SK-N-MC (cell line): ENCODE results near the gene ACOT6.
"Not testable (repeated sequence)": the region's sequence is repeated elsewhere in the genome, so short reads cannot be mapped to it uniquely, and the experiment has no call there.

Experiments
- DNase-seq: peaks from one replicate; pipeline ENCODE4 v3.0.0-alpha.2; 2011; ENCODE audit warnings: low read depth, low spot score
- H3K27ac ChIP-seq: fragments of 200-600 bp; sonication (generic); 2 replicates; pipeline ENCODE4 v1.5.1; 2016; ENCODE audit warnings: mixed run types
- H3K36me3 ChIP-seq: fragments of 200-600 bp; sonication (generic); 2 replicates; pipeline ENCODE4 v1.6.1; 2017; ENCODE audit warnings: antibody characterized with exemption, low read length, mixed read lengths; ENCODE audit not compliant: insufficient read depth
- H3K4me3 ChIP-seq: fragments of 200-600 bp; sonication (generic); 2 replicates; pipeline ENCODE4 v1.5.1; 2016
- H3K9ac ChIP-seq: fragments of 200-600 bp; sonication (generic); 2 replicates; pipeline ENCODE4 v1.8.0; 2017; ENCODE audit warnings: mixed run types, mixed read lengths; ENCODE audit not compliant: insufficient read length
- H3K9me3 ChIP-seq: fragments of 200-600 bp; sonication (generic); 2 replicates; pipeline ENCODE4 v1.6.1; 2017; ENCODE audit warnings: low read depth, mild to moderate bottlenecking, antibody characterized with exemption, low read length, moderate library complexity, mixed read lengths
- EZH2 ChIP-seq: fragments of 200-600 bp; sonication (generic); IDR thresholded peaks from one replicate; pipeline ENCODE4 v1.6.1; 2017; ENCODE audit warnings: antibody characterized with exemption
- FOXP2 ChIP-seq: optimal IDR thresholded peaks from 2 replicates; pipeline ENCODE3; 2011; ENCODE audit warnings: mild to moderate bottlenecking, moderate library complexity; ENCODE audit not compliant: insufficient read depth; ENCODE audit errors: extremely low read length, control extremely low read depth
- POLR2AphosphoS5 ChIP-seq: IDR thresholded peaks from 2 replicates; pipeline ENCODE4 v1.6.1; 2012; ENCODE audit warnings: mild to moderate bottlenecking, low read depth, low read length, borderline replicate concordance

Gene ACOT6

GRCh38 chr14:73576391-73576790 lies 35.9 kb upstream of the ACOT6 start:
- Histone ChIP-seq H3K4me3 (no peak overlapping the region), H3K9me3 (no peaks in the 10 kb centered on the region), H3K27ac (no peak overlapping the region), H3K9ac (no peak overlapping the region), H3K36me3 (peaks cover 4% of the 10 kb centered on the region; the same call in 1 of the 2 replicates)
- no peak for DNase-seq
- TF ChIP-seq EZH2 (no peak), POLR2AphosphoS5 (no peak), FOXP2 (no peak)

DNA sequence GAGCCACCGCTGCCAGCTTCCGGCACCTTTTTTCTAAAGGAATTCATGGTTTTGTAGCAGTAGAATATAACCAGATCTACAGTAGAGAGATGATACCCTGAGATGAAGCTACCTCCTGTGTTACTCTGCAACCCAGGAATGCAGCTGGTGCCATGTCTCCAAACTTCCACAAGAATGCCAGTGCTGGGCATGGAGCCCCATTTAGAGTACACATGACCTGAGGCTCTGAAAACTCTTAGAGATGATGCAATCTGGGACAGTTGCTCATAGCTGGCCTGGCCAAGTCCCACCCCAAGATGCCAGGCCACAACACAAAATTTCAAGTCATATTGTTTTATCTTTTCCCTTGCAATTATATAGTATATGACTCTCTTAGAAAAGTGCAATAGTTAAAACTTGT lies 35.1 kb upstream of the ACOT6 start:
- not testable (repeated sequence) for H3K9me3 ChIP-seq, H3K36me3 ChIP-seq, DNase-seq, H3K4me3 ChIP-seq, H3K9ac ChIP-seq, H3K27ac ChIP-seq

DNA sequence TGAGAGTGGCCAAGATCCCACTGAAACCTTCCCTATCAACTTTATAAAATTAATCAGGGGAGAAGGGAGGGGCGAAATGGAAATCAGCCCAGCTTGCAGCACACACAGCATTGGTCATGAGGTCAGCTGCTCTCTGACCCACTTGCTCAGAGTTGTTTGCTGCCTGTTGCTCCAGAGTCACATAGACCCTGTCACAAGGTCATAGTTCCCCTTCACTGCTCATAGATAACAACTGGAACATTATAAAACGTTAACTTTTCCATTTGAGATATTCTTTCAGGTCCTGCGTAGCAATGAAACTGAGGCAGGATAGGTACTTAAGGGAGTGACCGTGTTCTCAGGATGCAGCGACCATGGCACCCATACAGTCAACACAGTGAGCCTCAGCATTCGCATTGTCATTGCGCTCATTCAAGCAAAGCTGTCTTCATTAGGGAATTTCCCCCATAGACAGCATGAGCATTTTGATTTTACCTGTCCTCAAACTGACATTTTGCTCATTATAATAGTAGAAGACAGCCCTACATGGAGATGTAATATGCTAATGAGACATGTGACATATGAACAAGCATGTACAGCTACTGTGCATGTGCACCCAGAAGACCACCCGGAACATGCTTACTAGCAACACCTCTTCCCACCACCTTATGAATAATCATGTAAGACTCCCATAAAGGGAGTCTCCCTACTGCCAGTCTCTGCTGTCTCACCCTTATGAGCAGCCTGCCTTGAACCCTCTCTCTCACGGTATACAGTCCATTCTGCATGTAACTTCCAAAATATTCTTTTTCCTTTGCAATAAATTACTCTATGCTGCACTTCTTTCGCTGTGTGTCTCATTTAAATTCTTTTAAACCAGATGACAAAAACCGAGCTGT lies 30.0 kb upstream of the ACOT6 start:
- H3K27ac ChIP-seq, H3K4me3 ChIP-seq, H3K9me3 ChIP-seq, H3K9ac ChIP-seq, H3K36me3 ChIP-seq, DNase-seq: not testable (repeated sequence)

- no peak overlapping the region for H3K27ac ChIP-seq
- TF ChIP-seq EZH2 (no peak), FOXP2 (no peak), POLR2AphosphoS5 (no peak)
- no peaks in the 10 kb centered on the region for H3K9me3 ChIP-seq
- no peaks in the 10 kb centered on the region for H3K36me3 ChIP-seq
- no peak overlapping the region for H3K4me3 ChIP-seq
- H3K9ac ChIP-seq = no peak overlapping the region
- no peak for DNase-seq
Measured at GRCh38 chr14:73588695-73589094, 23.6 kb upstream of the ACOT6 start.

- Histone ChIP-seq H3K9ac (no peak overlapping the region), H3K36me3 (no peaks in the 10 kb centered on the region), H3K4me3 (no peak overlapping the region), H3K27ac (no peak overlapping the region), H3K9me3 (no peaks in the 10 kb centered on the region)
- TF ChIP-seq FOXP2 (no peak), POLR2AphosphoS5 (no peak), EZH2 (no peak)
- no peak for DNase-seq
Measured at GRCh38 chr14:73589116-73589515, 23.2 kb upstream of the ACOT6 start.

DNA sequence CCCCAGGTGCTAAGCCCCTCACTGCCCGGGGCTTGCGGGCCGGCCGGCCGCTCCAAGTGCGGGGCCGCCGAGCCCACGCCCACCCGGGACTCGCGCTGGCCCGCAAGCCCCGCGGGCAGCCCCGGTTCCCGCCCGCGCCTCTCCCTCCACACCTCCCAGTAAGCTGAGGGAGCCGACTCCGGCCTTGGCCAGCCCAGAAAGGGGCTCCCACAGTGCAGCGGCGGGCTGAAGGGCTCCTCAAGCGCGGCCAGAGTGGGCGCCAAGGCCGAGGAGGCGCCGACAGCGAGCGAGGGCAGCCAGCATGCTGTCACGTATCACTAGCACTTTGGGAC lies 21.7 kb upstream of the ACOT6 start:
- H3K36me3 ChIP-seq, H3K4me3 ChIP-seq, DNase-seq, H3K9ac ChIP-seq, H3K9me3 ChIP-seq, H3K27ac ChIP-seq: not testable (repeated sequence)

DNA sequence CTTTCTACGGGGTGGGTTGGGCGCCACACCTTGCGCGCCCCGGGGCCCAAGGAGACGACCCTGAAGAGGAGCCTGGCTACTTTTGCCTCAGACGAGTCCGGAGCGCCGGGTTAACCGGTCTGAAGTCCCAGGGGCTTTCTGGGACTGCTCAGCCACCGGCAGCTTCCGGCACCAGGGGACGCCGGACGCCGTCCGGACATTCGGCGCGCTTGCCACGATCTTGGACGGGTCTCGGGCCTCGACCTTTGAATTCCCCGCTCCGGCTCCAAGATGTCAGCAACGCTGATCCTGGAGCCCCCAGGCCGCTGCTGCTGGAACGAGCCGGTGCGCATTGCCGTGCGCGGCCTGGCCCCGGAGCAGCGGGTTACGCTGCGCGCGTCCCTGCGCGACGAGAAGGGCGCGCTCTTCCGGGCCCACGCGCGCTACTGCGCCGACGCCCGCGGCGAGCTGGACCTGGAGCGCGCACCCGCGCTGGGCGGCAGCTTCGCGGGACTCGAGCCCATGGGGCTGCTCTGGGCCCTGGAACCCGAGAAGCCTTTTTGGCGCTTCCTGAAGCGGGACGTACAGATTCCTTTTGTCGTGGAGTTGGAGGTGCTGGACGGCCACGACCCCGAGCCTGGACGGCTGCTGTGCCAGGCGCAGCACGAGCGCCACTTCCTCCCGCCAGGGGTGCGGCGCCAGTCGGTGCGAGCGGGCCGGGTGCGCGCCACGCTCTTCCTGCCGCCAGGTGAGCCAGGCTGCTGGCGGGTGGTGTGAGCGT lies 20.4 kb upstream of the ACOT6 start, which contains the start of gene ACOT4:
Gene ACOT4, plus strand, starts transcription at position 184 of the 760 bp plus-strand sequence. Its CDS starts 87 bp downstream, at position 271.
- H3K36me3 ChIP-seq = no peaks in the 10 kb centered on the region
- no peaks in the 10 kb centered on the region for H3K9me3 ChIP-seq
- no peak within 1 kb of the TSS for H3K9ac ChIP-seq
- DNase-seq = no peak
- TF ChIP-seq FOXP2 = no peak
- no peak for TF ChIP-seq POLR2AphosphoS5
- no peak for TF ChIP-seq EZH2
- no peak within 1 kb of the TSS for H3K4me3 ChIP-seq
- no peak within 1 kb of the TSS for H3K27ac ChIP-seq

DNA sequence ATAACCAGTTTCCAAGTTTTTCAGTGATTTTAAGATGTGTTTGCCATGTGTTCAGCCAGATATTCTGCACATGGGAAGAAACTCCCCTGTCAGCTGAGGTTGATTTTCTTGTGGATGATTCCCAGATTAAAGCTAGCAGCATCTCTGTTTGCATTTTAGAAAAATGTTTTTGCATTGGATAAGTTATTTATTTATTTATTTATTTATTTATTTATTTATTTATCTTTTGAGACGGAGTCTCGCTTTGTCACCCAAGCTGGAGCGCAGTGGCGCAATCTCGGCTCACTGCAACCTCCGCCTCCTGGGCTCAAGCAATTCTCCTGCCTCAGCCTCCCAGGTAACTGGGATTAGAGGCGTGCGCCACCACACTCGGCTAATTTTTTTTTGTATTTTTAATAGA lies 17.8 kb upstream of the ACOT6 start:
- Histone ChIP-seq H3K9me3 (no peaks in the 10 kb centered on the region), H3K9ac (no peak overlapping the region), H3K27ac (no peak overlapping the region), H3K4me3 (no peak overlapping the region), H3K36me3 (no peaks in the 10 kb centered on the region)
- DNase-seq = no peak
- TF ChIP-seq POLR2AphosphoS5 (no peak), FOXP2 (no peak), EZH2 (no peak)

- Histone ChIP-seq H3K4me3 (no peak overlapping the region), H3K9me3 (no peaks in the 10 kb centered on the region), H3K27ac (no peak overlapping the region), H3K36me3 (no peaks in the 10 kb centered on the region), H3K9ac (no peak overlapping the region)
- TF ChIP-seq POLR2AphosphoS5 (no peak), EZH2 (no peak), FOXP2 (no peak)
- no peak for DNase-seq
Measured at GRCh38 chr14:73599499-73599898, 12.8 kb upstream of the ACOT6 start.
